ENCODE data around the gene HMGB3.

GRCh38 chrX:150990910-150991309 is 7.8 kb downstream of the HMGB3 start:
- TF ChIP-seq CTCF (IDR thresholded peaks at IDR 0.05) = no peak
- no peak for TF ChIP-seq POLR2A (IDR thresholded peaks at IDR 0.05)

Data from lower leg skin (tissue), 3 donors.